OCI-LY7 (cell line): ENCODE data around the gene CSTB.

Experiments
- CTCF ChIP-seq: fragments of 200-600 bp; sonication (generic); conservative IDR thresholded peaks from 2 replicates; pipeline ENCODE4 v1.5.1; 2014; ENCODE audit warnings: mild to moderate bottlenecking, antibody characterized with exemption, low read length, moderate library complexity, mixed read lengths
- EZH2phosphoT487 ChIP-seq: fragments of 200-600 bp; sonication (generic); IDR thresholded peaks from 2 replicates; pipeline ENCODE4 v1.6.1; 2018; ENCODE audit warnings: low read depth, borderline replicate concordance, mild to moderate bottlenecking, mixed run types, antibody characterized with exemption, low read length, moderate library complexity, mixed read lengths

GRCh38 chr21:43814215-43815106, 38.4 kb upstream of the CSTB start:
- TF ChIP-seq CTCF (no peak), EZH2phosphoT487 (no peak)
